H1 (cell line): ENCODE results near the gene APAF1. TPM values are rescaled to one million over a fixed set of nuclear protein-coding genes. Genes with fewer than 3 reads are reported as not detected.

ENCODE experiments used
- BACH1 ChIP-seq: IDR thresholded peaks from 2 replicates; pipeline ENCODE4 v1.6.1; 2012; ENCODE audit warnings: low read length, improper control_type of control experiment
- CBX5 ChIP-seq: fragments of 300-800, 300-1000 bp; sonication (generic); IDR thresholded peaks from 2 replicates; pipeline ENCODE4 v1.7.1; 2016; ENCODE audit warnings: antibody characterized with exemption, low read length, low read depth
- E2F6 ChIP-seq: IDR thresholded peaks from 2 replicates; pipeline ENCODE4 v1.6.1; 2012; ENCODE audit warnings: inconsistent platforms
- KDM4A ChIP-seq: IDR thresholded peaks from one replicate; pipeline ENCODE4 v1.7.1; 2012; ENCODE audit warnings: low read depth, mild to moderate bottlenecking, moderate library complexity, low read length, inconsistent platforms; ENCODE audit not compliant: severe bottlenecking
- KDM5A ChIP-seq: fragments of 200-600 bp; IDR thresholded peaks from 2 replicates; pipeline ENCODE4 v1.7.1; 2012; ENCODE audit warnings: mild to moderate bottlenecking, low read length, inconsistent platforms, mixed read lengths
- SIN3A ChIP-seq, 2 experiments: IDR thresholded peaks in 1 of 2; conservative IDR thresholded peaks in 1 of 2; 2 replicates each; pipeline ENCODE4 v1.6.1; 2011 to 2012; ENCODE audit warnings: low read length in 2 of 2, improper control_type of control experiment in 1 of 2, low read depth in 1 of 2, mild to moderate bottlenecking in 1 of 2
- SIRT6 ChIP-seq: IDR thresholded peaks from one replicate; pipeline ENCODE4 v1.7.1; 2012; ENCODE audit warnings: low read length, inconsistent platforms
- TAF7 ChIP-seq: optimal IDR thresholded peaks from 2 replicates; pipeline ENCODE3; 2011; ENCODE audit warnings: low read depth, mild to moderate bottlenecking, inconsistent platforms, low read length, moderate library complexity, borderline replicate concordance
- TCF12 ChIP-seq: IDR thresholded peaks from 2 replicates; pipeline ENCODE4 v1.6.1; 2011; ENCODE audit warnings: low read depth, mild to moderate bottlenecking, low read length
- polyA plus RNA-seq, 7 experiments: library from polyadenylated mRNA; depleted of rRNA in 3 of 7; stranded (reverse) in 5 of 7; unstranded in 2 of 7; fragments of >200 nt in 5 of 7; fragments of 200-250 nt in 2 of 7; gene quantifications; 1 replicate in 5 of 7; 2 replicates in 1 of 7; 4 replicates in 1 of 7; pipeline versions ENCODE4 v1.2.1 to v1.2.3, GENCODE V29; 2011 to 2013; ENCODE audit warnings: missing spikeins in 2 of 7, mixed read lengths in 2 of 7
- total RNA-seq: library from RNA; stranded (reverse); fragmentation: NEBNext Ultra II Directional; extraction: Animal tissue kit (Norgen Biotek cat#: 25700); gene quantifications from 2 replicates; pipeline ENCODE4 v1.2.1, GENCODE V29; 2021
- TF ChIP-seq, protein P1 (sequence below): fragments of 300-600 bp; sonication (generic); IDR thresholded peaks from 2 replicates; pipeline ENCODE4 v1.7.1; 2012; ENCODE audit warnings: low read length, moderate library complexity, mild to moderate bottlenecking, inconsistent platforms; ENCODE audit not compliant: insufficient replicate concordance

The APAF1 gene
- total and polyA plus RNA-seq, 2 of the 8 experiments (the other 6 are each of a cell fraction or from before 2014, with no cell fraction given): 4.7 to 22.6 TPM

GRCh38 chr12:98767248-98767647 is 122.2 kb downstream of the APAF1 start (continued):
- TF ChIP-seq, protein P1, sequence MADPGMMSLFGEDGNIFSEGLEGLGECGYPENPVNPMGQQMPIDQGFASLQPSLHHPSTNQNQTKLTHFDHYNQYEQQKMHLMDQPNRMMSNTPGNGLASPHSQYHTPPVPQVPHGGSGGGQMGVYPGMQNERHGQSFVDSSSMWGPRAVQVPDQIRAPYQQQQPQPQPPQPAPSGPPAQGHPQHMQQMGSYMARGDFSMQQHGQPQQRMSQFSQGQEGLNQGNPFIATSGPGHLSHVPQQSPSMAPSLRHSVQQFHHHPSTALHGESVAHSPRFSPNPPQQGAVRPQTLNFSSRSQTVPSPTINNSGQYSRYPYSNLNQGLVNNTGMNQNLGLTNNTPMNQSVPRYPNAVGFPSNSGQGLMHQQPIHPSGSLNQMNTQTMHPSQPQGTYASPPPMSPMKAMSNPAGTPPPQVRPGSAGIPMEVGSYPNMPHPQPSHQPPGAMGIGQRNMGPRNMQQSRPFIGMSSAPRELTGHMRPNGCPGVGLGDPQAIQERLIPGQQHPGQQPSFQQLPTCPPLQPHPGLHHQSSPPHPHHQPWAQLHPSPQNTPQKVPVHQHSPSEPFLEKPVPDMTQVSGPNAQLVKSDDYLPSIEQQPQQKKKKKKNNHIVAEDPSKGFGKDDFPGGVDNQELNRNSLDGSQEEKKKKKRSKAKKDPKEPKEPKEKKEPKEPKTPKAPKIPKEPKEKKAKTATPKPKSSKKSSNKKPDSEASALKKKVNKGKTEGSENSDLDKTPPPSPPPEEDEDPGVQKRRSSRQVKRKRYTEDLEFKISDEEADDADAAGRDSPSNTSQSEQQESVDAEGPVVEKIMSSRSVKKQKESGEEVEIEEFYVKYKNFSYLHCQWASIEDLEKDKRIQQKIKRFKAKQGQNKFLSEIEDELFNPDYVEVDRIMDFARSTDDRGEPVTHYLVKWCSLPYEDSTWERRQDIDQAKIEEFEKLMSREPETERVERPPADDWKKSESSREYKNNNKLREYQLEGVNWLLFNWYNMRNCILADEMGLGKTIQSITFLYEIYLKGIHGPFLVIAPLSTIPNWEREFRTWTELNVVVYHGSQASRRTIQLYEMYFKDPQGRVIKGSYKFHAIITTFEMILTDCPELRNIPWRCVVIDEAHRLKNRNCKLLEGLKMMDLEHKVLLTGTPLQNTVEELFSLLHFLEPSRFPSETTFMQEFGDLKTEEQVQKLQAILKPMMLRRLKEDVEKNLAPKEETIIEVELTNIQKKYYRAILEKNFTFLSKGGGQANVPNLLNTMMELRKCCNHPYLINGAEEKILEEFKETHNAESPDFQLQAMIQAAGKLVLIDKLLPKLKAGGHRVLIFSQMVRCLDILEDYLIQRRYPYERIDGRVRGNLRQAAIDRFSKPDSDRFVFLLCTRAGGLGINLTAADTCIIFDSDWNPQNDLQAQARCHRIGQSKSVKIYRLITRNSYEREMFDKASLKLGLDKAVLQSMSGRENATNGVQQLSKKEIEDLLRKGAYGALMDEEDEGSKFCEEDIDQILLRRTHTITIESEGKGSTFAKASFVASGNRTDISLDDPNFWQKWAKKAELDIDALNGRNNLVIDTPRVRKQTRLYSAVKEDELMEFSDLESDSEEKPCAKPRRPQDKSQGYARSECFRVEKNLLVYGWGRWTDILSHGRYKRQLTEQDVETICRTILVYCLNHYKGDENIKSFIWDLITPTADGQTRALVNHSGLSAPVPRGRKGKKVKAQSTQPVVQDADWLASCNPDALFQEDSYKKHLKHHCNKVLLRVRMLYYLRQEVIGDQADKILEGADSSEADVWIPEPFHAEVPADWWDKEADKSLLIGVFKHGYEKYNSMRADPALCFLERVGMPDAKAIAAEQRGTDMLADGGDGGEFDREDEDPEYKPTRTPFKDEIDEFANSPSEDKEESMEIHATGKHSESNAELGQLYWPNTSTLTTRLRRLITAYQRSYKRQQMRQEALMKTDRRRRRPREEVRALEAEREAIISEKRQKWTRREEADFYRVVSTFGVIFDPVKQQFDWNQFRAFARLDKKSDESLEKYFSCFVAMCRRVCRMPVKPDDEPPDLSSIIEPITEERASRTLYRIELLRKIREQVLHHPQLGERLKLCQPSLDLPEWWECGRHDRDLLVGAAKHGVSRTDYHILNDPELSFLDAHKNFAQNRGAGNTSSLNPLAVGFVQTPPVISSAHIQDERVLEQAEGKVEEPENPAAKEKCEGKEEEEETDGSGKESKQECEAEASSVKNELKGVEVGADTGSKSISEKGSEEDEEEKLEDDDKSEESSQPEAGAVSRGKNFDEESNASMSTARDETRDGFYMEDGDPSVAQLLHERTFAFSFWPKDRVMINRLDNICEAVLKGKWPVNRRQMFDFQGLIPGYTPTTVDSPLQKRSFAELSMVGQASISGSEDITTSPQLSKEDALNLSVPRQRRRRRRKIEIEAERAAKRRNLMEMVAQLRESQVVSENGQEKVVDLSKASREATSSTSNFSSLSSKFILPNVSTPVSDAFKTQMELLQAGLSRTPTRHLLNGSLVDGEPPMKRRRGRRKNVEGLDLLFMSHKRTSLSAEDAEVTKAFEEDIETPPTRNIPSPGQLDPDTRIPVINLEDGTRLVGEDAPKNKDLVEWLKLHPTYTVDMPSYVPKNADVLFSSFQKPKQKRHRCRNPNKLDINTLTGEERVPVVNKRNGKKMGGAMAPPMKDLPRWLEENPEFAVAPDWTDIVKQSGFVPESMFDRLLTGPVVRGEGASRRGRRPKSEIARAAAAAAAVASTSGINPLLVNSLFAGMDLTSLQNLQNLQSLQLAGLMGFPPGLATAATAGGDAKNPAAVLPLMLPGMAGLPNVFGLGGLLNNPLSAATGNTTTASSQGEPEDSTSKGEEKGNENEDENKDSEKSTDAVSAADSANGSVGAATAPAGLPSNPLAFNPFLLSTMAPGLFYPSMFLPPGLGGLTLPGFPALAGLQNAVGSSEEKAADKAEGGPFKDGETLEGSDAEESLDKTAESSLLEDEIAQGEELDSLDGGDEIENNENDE: no peak
- TF ChIP-seq CBX5 (no peak), KDM5A (no peak), TCF12 (no peak), SIRT6 (no peak), SIN3A (conservative IDR thresholded peaks at IDR 0.05 in 1 of 2, IDR thresholded peaks at IDR 0.05 in 1 of 2; ENCODE audit: low read depth in 1 of 2, low read length in 2 of 2) (no peak), BACH1 (no peak), E2F6 (no peak), KDM4A (no peak), TAF7 (no peak)
